Muscle of leg (tissue), 11 donors: ENCODE measurements around the gene SLC17A7. TPM values are rescaled to one million over a fixed set of nuclear protein-coding genes. Genes with fewer than 3 reads are reported as not detected.

Experiments
- DNase-seq: peaks from one replicate; pipeline ENCODE4 v3.0.0; 2013
- H3K27ac ChIP-seq: one replicate; pipeline ENCODE4 v1.5.1; 2013; ENCODE audit warnings: mild to moderate bottlenecking, low read length, control low read depth
- H3K27me3 ChIP-seq: one replicate; pipeline ENCODE4 v1.6.1; 2013; ENCODE audit warnings: low read length; ENCODE audit not compliant: control insufficient read depth, insufficient read depth
- H3K36me3 ChIP-seq: one replicate; pipeline ENCODE4 v1.6.1; 2013; ENCODE audit warnings: low read length; ENCODE audit not compliant: control insufficient read depth, insufficient read depth
- H3K4me1 ChIP-seq: one replicate; pipeline ENCODE4 v1.6.1; 2013; ENCODE audit warnings: low read length; ENCODE audit not compliant: control insufficient read depth, insufficient read depth
- H3K4me3 ChIP-seq: one replicate; pipeline ENCODE4 v1.5.1; 2013; ENCODE audit warnings: low read length, control low read depth
- H3K9me3 ChIP-seq: replicated peaks from 2 replicates; pipeline ENCODE4 v1.6.1; 2013; ENCODE audit warnings: low read depth, low read length; ENCODE audit not compliant: control insufficient read depth
- WGBS: methylation state at CpG from one replicate; pipeline ENCODE4 v1.1.5; 2013; ENCODE audit warnings: missing lambda C conversion rate; ENCODE audit not compliant: insufficient coverage; 5-methylcytosine and 5-hydroxymethylcytosine counted together
- polyA plus RNA-seq, 8 donors: library from polyadenylated mRNA; unstranded; fragments of 120-200 nt; gene quantifications; one replicate each; pipeline versions ENCODE4 v1.2.1 to v1.2.3, GENCODE V29; 2013; ENCODE audit warnings: inconsistent platforms in 1 of 8, low replicate concordance in 1 of 8; ENCODE audit not compliant: insufficient read length in 8 of 8, insufficient read depth in 1 of 8
- total RNA-seq: library from RNA; stranded (reverse); fragments of 120-200 nt; gene quantifications from one replicate; pipeline ENCODE4 v1.2.4, GENCODE V29; 2013

The SLC17A7 gene
- total and polyA plus RNA-seq, 9 donors, result 0.53 to 1.7 (median 1.1) TPM

GRCh38 chr19:49393881-49394280 is 47.4 kb downstream of the SLC17A7 start:
- no peak for DNase-seq
- peaks cover 25% of the 10 kb centered on the region for H3K27me3 ChIP-seq
- WGBS, result no CpG with 5 or more reads among the region's 5 CpGs
- no peak overlapping the region for H3K27ac ChIP-seq
- no peaks in the 10 kb centered on the region for H3K36me3 ChIP-seq
- H3K4me1 ChIP-seq, result peaks cover 3% of the 10 kb centered on the region
- no peaks in the 10 kb centered on the region for H3K9me3 ChIP-seq
- H3K4me3 ChIP-seq, result no peak overlapping the region

- peak; percentile 85 for DNase-seq
- Histone ChIP-seq H3K27me3 (peaks cover 29% of the 10 kb centered on the region), H3K4me1 (no peaks in the 10 kb centered on the region), H3K36me3 (no peaks in the 10 kb centered on the region), H3K27ac (no peak overlapping the region), H3K4me3 (no peak overlapping the region), H3K9me3 (no peaks in the 10 kb centered on the region)
- WGBS, result 13% methylated on average over 11 of the region's 14 CpGs
Measured at GRCh38 chr19:49391581-49392399, 49.5 kb downstream of the SLC17A7 start.

DNA sequence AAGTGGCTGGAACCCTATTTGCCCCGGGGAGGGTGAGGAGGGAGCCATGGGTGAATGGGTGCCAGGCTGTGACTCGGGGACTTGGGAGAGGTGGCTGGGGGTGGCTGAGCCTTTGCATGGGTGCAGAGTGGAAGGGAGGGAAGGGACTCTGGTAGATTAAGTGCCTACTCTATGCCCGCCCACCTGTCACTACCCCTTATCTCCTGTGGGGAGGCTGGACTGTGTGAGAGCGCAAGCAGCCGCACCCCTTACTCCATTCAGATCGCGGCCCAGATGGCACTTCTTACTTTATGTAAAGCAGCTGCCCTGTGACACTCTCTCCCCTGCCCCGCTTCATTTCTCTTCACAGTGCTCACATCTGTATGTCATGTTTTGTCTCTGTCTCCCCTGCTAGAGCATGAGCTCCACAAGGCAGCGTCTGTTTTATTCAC is 50.4 kb downstream of the SLC17A7 start:
- no peak overlapping the region for H3K27ac ChIP-seq
- no peak for DNase-seq
- 39% methylated on average over 4 of the region's 9 CpGs for WGBS
- H3K4me3 ChIP-seq, result no peak overlapping the region
- H3K4me1 ChIP-seq, result no peaks in the 10 kb centered on the region
- peaks cover 29% of the 10 kb centered on the region for H3K27me3 ChIP-seq
- H3K9me3 ChIP-seq, result no peaks in the 10 kb centered on the region
- no peaks in the 10 kb centered on the region for H3K36me3 ChIP-seq

- H3K27ac ChIP-seq, result no peak overlapping the region
- DNase-seq, result no peak
- H3K36me3 ChIP-seq, result no peaks in the 10 kb centered on the region
- H3K4me1 ChIP-seq, result no peaks in the 10 kb centered on the region
- no peak overlapping the region for H3K4me3 ChIP-seq
- peaks cover 28% of the 10 kb centered on the region for H3K27me3 ChIP-seq
- 67% methylated on average over 17 of the region's 26 CpGs for WGBS
- H3K9me3 ChIP-seq, result no peaks in the 10 kb centered on the region
Measured at GRCh38 chr19:49390131-49390928, 51.0 kb downstream of the SLC17A7 start.

GRCh38 chr19:49389406-49389805 is 51.9 kb downstream of the SLC17A7 start:
- WGBS, result 81% methylated on average over 20 of the region's 20 CpGs
- H3K9me3 ChIP-seq, result no peaks in the 10 kb centered on the region
- no peak for DNase-seq
- H3K4me3 ChIP-seq, result no peak overlapping the region
- H3K4me1 ChIP-seq, result no peaks in the 10 kb centered on the region
- no peaks in the 10 kb centered on the region for H3K36me3 ChIP-seq
- no peak overlapping the region for H3K27ac ChIP-seq
- peaks cover 26% of the 10 kb centered on the region for H3K27me3 ChIP-seq

DNA sequence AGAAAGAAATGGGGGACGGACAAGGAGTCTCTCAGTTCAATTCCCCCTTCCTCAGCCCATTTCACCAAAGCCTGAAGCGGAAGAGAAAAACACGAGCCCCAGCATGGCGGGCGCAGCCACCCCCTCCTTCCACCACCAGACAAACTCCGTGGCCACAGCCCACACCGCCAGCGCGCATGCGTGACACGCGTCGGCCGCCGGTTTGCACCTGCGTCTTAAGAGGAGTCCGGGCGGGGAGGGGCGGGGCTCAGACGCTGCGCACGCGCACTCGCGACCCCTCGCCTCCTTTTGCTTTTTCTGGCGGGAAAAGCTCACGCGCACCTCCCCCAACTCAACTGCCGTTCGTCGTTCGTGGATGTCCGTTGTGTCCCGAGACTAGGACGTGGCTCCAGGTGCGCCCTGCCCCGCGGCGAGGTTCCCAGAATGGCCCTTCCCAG is 53.4 kb downstream of the SLC17A7 start, which contains the start of gene KASH5:
KASH5 (plus strand) TSS at position 314 of the 437 bp plus-strand sequence. CDS start 2,635 bp downstream, outside the sequence.
- no peak within 1 kb of the TSS for H3K4me3 ChIP-seq
- H3K4me1 ChIP-seq, result no peaks in the 10 kb centered on the region
- H3K9me3 ChIP-seq, result peaks cover under 1% of the 10 kb centered on the region
- H3K36me3 ChIP-seq, result no peaks in the 10 kb centered on the region
- 50% methylated on average over 33 of the region's 40 CpGs for WGBS
- peaks cover 18% of the 10 kb centered on the region for H3K27me3 ChIP-seq
- no peak within 1 kb of the TSS for H3K27ac ChIP-seq
- DNase-seq, result peak; percentile 72

DNA sequence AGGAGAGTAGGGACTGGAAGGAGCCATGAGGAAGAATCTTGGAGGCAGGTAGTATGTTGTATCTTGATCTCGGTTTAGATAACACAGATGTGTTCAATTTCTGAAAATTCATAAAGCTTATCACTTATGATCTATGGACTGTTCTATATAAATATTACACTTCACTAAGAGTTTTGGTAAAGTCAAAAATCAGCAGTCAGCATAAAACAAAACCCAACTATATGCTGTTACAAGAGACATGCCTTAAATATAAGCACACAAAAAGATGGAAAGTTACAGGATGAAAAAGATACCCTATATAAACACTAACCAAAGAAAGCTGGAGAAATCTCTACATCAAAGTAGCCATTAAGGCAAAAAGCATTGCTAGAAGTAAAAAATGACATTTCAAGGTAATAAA is 57.7 kb downstream of the SLC17A7 start:
- DNase-seq, result no peak
- H3K4me1 ChIP-seq, result no peaks in the 10 kb centered on the region
- no peak overlapping the region for H3K4me3 ChIP-seq
- peaks cover 7% of the 10 kb centered on the region for H3K27me3 ChIP-seq
- no peaks in the 10 kb centered on the region for H3K36me3 ChIP-seq
- H3K27ac ChIP-seq, result no peak overlapping the region
- peaks cover 10% of the 10 kb centered on the region for H3K9me3 ChIP-seq
- no CpG with 5 or more reads among the region's 1 CpG for WGBS

- WGBS, result no CpG with 5 or more reads among the region's 5 CpGs
- H3K27me3 ChIP-seq, result peaks cover 3% of the 10 kb centered on the region
- no peak for DNase-seq
Measured at GRCh38 chr19:49382639-49383038, 58.7 kb downstream of the SLC17A7 start.

GRCh38 chr19:49380391-49380790 is 60.9 kb downstream of the SLC17A7 start:
- DNase-seq, result no peak
- no peaks in the 10 kb centered on the region for H3K4me1 ChIP-seq
- no peaks in the 10 kb centered on the region for H3K36me3 ChIP-seq
- H3K9me3 ChIP-seq, result peaks cover 10% of the 10 kb centered on the region
- WGBS, result 84% methylated on average over 3 of the region's 3 CpGs
- no peak overlapping the region for H3K4me3 ChIP-seq
- no peak overlapping the region for H3K27ac ChIP-seq
- peaks cover 2% of the 10 kb centered on the region for H3K27me3 ChIP-seq

More at GRCh38 chr19:49382639-49383038, 58.7 kb downstream of the SLC17A7 start:
- H3K9me3 ChIP-seq, result peaks cover 10% of the 10 kb centered on the region
- no peaks in the 10 kb centered on the region for H3K36me3 ChIP-seq
- no peak overlapping the region for H3K27ac ChIP-seq
- no peak overlapping the region for H3K4me3 ChIP-seq
- H3K4me1 ChIP-seq, result no peaks in the 10 kb centered on the region
